ENCODE data around the gene OR5K3.

- TF ChIP-seq CTCF (IDR thresholded peaks at IDR 0.05) (no peak), POLR2A (IDR thresholded peaks at IDR 0.05) (no peak)
Measured at GRCh38 chr3:98359250-98359649, 31.2 kb upstream of the OR5K3 start.
